Parathyroid adenoma (tissue), 2 donors: ENCODE results near the gene ITPKB.
A peak's percentile ranks its signal among the peaks of the same experiment; 100 is the strongest.

Experiments
- H2AFZ ChIP-seq: fragments of 300-600 bp; sonication (generic); one replicate; pipeline ENCODE4 v1.7.0; 2017; ENCODE audit warnings: antibody characterized with exemption, mild to moderate bottlenecking
- H3K27ac ChIP-seq: fragments of 300-600 bp; sonication (generic); one replicate; pipeline ENCODE4 v1.7.0; 2017
- H3K27me3 ChIP-seq: fragments of 300-600 bp; sonication (generic); one replicate; pipeline ENCODE4 v1.7.0; 2017; ENCODE audit warnings: low read length; ENCODE audit not compliant: control insufficient read depth, insufficient read depth
- H3K36me3 ChIP-seq: fragments of 300-600 bp; sonication (generic); one replicate; pipeline ENCODE4 v1.7.0; 2017; ENCODE audit warnings: low read length; ENCODE audit not compliant: control insufficient read depth, insufficient read depth
- H3K4me1 ChIP-seq: fragments of 300-600 bp; sonication (generic); one replicate; pipeline ENCODE4 v1.7.0; 2017; ENCODE audit warnings: control low read depth
- H3K4me2 ChIP-seq: fragments of 300-600 bp; sonication (generic); one replicate; pipeline ENCODE4 v1.7.0; 2017; ENCODE audit warnings: low read length
- H3K4me3 ChIP-seq: fragments of 300-600 bp; sonication (generic); one replicate; pipeline ENCODE4 v1.7.0; 2017; ENCODE audit warnings: low read depth, low read length
- H3K79me2 ChIP-seq: fragments of 300-600 bp; sonication (generic); one replicate; pipeline ENCODE4 v1.7.0; 2017; ENCODE audit warnings: control low read depth
- H3K9ac ChIP-seq: fragments of 300-600 bp; sonication (generic); one replicate; pipeline ENCODE4 v1.7.0; 2017; ENCODE audit warnings: mild to moderate bottlenecking
- H3K9me3 ChIP-seq: fragments of 300-600 bp; sonication (generic); one replicate; pipeline ENCODE4 v1.7.0; 2017; ENCODE audit warnings: low read length; ENCODE audit not compliant: control insufficient read depth
- TF ChIP-seq, protein P1 (sequence below): fragments of 300-600 bp; sonication (generic); IDR thresholded peaks from one replicate; pipeline ENCODE4 v1.7.0; 2017; ENCODE audit warnings: antibody characterized with exemption, mild to moderate bottlenecking
- donor health status: primary hyperparathyroidism.

The ITPKB gene

DNA sequence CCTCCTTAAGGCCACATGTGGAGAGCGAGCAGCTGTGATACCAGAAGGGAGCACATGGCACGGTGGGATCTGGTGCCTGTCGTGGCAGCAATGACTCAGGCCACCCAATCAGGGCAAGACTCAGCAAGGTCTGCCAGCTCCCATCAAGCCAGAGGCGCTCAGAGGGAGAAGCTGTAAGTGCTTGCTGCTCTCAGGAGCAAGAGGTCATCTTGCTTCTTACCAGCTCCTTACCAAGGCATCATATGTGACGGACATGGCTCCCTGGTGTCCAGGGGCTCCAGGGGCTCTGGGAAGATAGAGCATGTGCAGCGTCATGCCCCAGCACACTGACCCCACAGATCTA, 72.9 kb downstream of the ITPKB start:
- TF ChIP-seq, protein P1, sequence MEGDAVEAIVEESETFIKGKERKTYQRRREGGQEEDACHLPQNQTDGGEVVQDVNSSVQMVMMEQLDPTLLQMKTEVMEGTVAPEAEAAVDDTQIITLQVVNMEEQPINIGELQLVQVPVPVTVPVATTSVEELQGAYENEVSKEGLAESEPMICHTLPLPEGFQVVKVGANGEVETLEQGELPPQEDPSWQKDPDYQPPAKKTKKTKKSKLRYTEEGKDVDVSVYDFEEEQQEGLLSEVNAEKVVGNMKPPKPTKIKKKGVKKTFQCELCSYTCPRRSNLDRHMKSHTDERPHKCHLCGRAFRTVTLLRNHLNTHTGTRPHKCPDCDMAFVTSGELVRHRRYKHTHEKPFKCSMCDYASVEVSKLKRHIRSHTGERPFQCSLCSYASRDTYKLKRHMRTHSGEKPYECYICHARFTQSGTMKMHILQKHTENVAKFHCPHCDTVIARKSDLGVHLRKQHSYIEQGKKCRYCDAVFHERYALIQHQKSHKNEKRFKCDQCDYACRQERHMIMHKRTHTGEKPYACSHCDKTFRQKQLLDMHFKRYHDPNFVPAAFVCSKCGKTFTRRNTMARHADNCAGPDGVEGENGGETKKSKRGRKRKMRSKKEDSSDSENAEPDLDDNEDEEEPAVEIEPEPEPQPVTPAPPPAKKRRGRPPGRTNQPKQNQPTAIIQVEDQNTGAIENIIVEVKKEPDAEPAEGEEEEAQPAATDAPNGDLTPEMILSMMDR: no peak
- Histone ChIP-seq H3K4me2 (no peak overlapping the region), H3K27ac (no peak overlapping the region), H3K9ac (no peak overlapping the region), H3K27me3 (no peaks in the 10 kb centered on the region), H3K9me3 (no peaks in the 10 kb centered on the region), H3K36me3 (no peaks in the 10 kb centered on the region), H3K79me2 (peaks cover 2% of the 10 kb centered on the region), H3K4me3 (no peak overlapping the region), H2AFZ (no peak overlapping the region), H3K4me1 (no peaks in the 10 kb centered on the region)

DNA sequence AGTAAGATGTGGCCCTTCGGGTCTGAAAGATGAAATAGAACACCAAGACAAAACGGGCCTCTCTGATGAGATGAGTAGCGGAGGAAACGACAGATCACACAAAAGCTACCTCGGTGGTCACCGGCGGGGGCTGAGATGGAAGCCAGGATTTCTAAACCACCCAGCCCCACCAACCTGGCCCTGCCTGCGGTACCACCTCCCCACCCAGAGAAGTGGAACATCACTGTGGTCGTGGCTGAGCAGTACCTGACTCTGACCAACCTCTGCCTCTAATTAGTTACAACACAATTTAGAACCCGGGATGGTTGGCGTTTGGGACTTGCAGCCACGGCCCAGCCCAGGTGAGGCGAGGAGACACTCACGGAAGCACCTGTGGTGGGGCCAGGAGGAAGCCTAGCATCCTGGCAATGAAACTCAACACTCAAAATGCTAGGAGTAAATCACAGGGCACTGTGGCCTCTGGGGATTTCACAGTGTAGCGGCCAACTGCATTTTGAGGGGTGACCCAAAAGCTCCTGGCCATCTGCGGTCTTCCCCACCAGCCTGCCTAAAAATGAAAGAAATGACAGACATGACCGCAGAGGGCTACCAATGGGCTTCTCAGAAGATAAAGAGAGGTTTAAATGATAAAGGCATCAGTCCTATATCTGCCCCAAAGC, 73.4 kb downstream of the ITPKB start:
- TF ChIP-seq, protein P1: no peak
- Histone ChIP-seq H3K27me3 (no peaks in the 10 kb centered on the region), H3K79me2 (peaks cover 4% of the 10 kb centered on the region), H2AFZ (no peak overlapping the region), H3K9ac (no peak overlapping the region), H3K27ac (peak overlapping the region; percentile 71), H3K9me3 (no peaks in the 10 kb centered on the region), H3K4me2 (no peak overlapping the region), H3K4me3 (no peak overlapping the region), H3K36me3 (no peaks in the 10 kb centered on the region), H3K4me1 (no peaks in the 10 kb centered on the region)

DNA sequence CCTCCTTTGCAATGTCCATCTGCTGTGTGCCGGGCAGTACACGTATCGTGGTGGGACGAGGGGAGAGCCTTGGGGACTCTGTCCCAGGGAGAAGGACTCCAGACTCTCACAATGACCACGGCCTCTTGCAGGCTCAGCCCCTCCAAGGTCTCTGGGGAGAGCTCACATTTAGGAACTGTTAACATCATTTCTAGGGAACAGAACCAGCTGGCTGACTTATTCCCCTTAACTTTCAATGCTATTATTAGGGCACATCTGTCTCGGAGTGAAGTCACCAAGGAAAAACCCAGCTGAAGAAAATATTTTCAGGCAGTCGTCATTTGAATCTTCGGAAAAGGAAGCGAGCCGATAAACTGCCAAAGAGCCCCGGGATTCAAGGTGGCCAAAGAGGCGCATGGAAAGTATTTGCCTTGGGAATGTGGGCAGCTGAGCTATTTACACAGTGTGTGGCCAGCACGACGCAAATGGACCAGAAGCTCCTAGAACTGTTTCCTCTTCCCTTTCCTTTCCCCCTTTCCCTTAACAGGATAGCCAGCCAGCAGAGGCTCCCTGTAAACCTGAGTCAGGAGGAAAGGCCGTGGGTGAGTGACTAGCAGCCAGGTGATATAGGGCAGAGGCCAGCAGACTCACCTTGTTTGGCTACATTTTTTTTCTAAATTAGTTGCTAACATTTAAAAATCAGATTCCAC, 74.5 kb downstream of the ITPKB start:
- Histone ChIP-seq H3K4me2 (no peak overlapping the region), H2AFZ (no peak overlapping the region), H3K27me3 (no peaks in the 10 kb centered on the region), H3K36me3 (no peaks in the 10 kb centered on the region), H3K79me2 (peaks cover 4% of the 10 kb centered on the region), H3K4me3 (no peak overlapping the region), H3K4me1 (no peaks in the 10 kb centered on the region), H3K27ac (peak overlapping the region; percentile 71), H3K9ac (no peak overlapping the region), H3K9me3 (no peaks in the 10 kb centered on the region)
- TF ChIP-seq, protein P1: no peak

DNA sequence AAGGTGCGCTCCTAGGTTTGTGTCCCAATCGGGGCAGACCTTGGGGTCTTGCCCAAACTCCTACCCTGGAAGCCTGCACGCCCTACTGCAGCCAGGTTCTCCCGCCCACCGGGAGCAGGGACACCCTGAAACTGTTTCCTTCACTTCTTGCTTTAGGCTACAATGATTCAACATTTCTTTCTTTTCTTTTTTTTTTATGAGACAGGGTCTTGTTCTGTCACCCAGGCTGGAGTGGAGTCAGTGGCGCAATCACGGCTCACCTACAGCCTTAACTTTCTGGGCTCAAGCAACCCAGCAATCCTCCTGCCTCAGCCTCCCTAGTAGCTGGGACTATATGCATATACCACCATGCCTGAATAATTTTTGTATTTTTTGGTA, 75.8 kb downstream of the ITPKB start:
- Histone ChIP-seq H2AFZ (no peak overlapping the region), H3K27me3 (no peaks in the 10 kb centered on the region), H3K9me3 (no peaks in the 10 kb centered on the region), H3K79me2 (peaks cover 4% of the 10 kb centered on the region), H3K4me1 (no peaks in the 10 kb centered on the region), H3K36me3 (no peaks in the 10 kb centered on the region), H3K27ac (peak overlapping the region; percentile 71), H3K4me3 (no peak overlapping the region), H3K9ac (no peak overlapping the region), H3K4me2 (no peak overlapping the region)
- TF ChIP-seq, protein P1: no peak
